PC-3 (cell line): ENCODE data around the gene PSORS1C2. TPM values are rescaled to one million over a fixed set of nuclear protein-coding genes. Genes with fewer than 3 reads are reported as not detected.

Experiments used
- ATAC-seq: fragments of 200-7000 bp; cut with Tn5 transposase; 2 replicates; pipeline ENCODE4 v1.9.1; 2020; ENCODE audit warnings: mild to moderate bottlenecking, moderate library complexity
- BruUV-seq: library from RNA; stranded (reverse); fragments of 400-500 nt; replicated peaks from 2 replicates; lab custom pipeline; 2021; lab: Mats Ljungman, UMichigan
- CTCF ChIA-PET: fragments of 300-600 bp; sonication (Branson Sonifier 250); formaldehyde crosslinking; loops from one replicate; lab custom pipeline; 2022; ENCODE audit warnings: antibody characterized with exemption; lab: Charles Lee
- POLR2A ChIA-PET: fragments of 300-600 bp; sonication (Branson Sonifier 250); formaldehyde crosslinking; loops from one replicate; lab custom pipeline; 2022; ENCODE audit warnings: antibody characterized with exemption; ENCODE audit not compliant: unreplicated experiment; lab: Charles Lee
- DNase-seq: peaks from one replicate; pipeline ENCODE4 v3.0.0-alpha.2; 2015
- H2AFZ ChIP-seq: fragments of 300-600 bp; sonication (generic); 2 replicates; pipeline ENCODE4 v1.6.0; 2016; ENCODE audit warnings: antibody characterized with exemption, low read length
- H3F3A ChIP-seq: fragments of 300-600 bp; sonication (generic); one replicate; pipeline ENCODE4 v1.6.0; 2017; ENCODE audit warnings: antibody characterized with exemption, low read length, control low read depth, mild to moderate bottlenecking; ENCODE audit not compliant: unreplicated experiment
- H3K27ac ChIP-seq: fragments of 300-600 bp; sonication (generic); 2 replicates; pipeline ENCODE4 v1.5.1; 2016; ENCODE audit warnings: mild to moderate bottlenecking, low read length
- H3K27me3 ChIP-seq: fragments of 300-600 bp; sonication (generic); 2 replicates; pipeline ENCODE4 v1.6.1; 2016; ENCODE audit warnings: low read length, mixed read lengths
- H3K36me3 ChIP-seq: fragments of 300-600 bp; sonication (generic); 2 replicates; pipeline ENCODE4 v1.6.1; 2016; ENCODE audit warnings: low read depth, mixed run types, low read length, mixed read lengths
- H3K4me1 ChIP-seq: fragments of 300-600 bp; sonication (generic); 2 replicates; pipeline ENCODE4 v1.5.1; 2016; ENCODE audit warnings: low read length; ENCODE audit not compliant: insufficient read depth
- H3K4me2 ChIP-seq: fragments of 300-600 bp; sonication (generic); 2 replicates; pipeline ENCODE4 v1.6.0; 2016; ENCODE audit warnings: low read length
- H3K4me3 ChIP-seq: fragments of 300-600 bp; sonication (generic); 2 replicates; pipeline ENCODE4 v1.5.1; 2016; ENCODE audit warnings: mild to moderate bottlenecking, low read length, mixed read lengths
- H3K79me2 ChIP-seq: fragments of 300-600 bp; sonication (generic); 2 replicates; pipeline ENCODE4 v1.6.1; 2017; ENCODE audit warnings: low read length, mixed read lengths
- H3K9ac ChIP-seq: fragments of 300-600 bp; sonication (generic); 2 replicates; pipeline ENCODE4 v1.6.0; 2016; ENCODE audit warnings: mild to moderate bottlenecking, low read length
- H3K9me2 ChIP-seq: fragments of 300-600 bp; sonication (generic); replicated peaks from 2 replicates; pipeline ENCODE4 v1.6.1; 2016; ENCODE audit warnings: mixed run types, low read length, mixed read lengths
- H3K9me3 ChIP-seq: fragments of 300-600 bp; sonication (generic); 2 replicates; pipeline ENCODE4 v1.6.1; 2016; ENCODE audit warnings: low read length, mixed read lengths
- H4K20me1 ChIP-seq: fragments of 300-600 bp; sonication (generic); 2 replicates; pipeline ENCODE4 v1.6.1; 2016; ENCODE audit warnings: low read length, mixed read lengths
- EZH2 ChIP-seq: fragments of 300-600 bp; sonication (generic); IDR thresholded peaks from one replicate; pipeline ENCODE4 v1.6.1; 2017; ENCODE audit warnings: antibody characterized with exemption, mild to moderate bottlenecking, low read length; ENCODE audit not compliant: unreplicated experiment
- EZH2phosphoT487 ChIP-seq: fragments of 300-600 bp; sonication (generic); IDR thresholded peaks from 2 replicates; pipeline ENCODE4 v1.6.1; 2018; ENCODE audit warnings: mild to moderate bottlenecking, antibody characterized with exemption, low read length, borderline replicate concordance
- intact Hi-C: fragments of 100-400 bp; cut with micrococcal nuclease; formaldehyde crosslinking; loops from 2 replicates; pipeline ENCODE4 v1.9.0; 2023
- total RNA-seq: library from RNA; depleted of rRNA; stranded (reverse); fragments of >200 nt; gene quantifications from 2 replicates; pipeline ENCODE4 v1.2.3, GENCODE V29; 2014
- TF ChIP-seq, protein P1 (sequence below): fragments of 300-600 bp; sonication (generic); conservative IDR thresholded peaks from 2 replicates; pipeline ENCODE4 v1.5.1; 2017; ENCODE audit warnings: antibody characterized with exemption, low read depth, mild to moderate bottlenecking, low read length

PSORS1C2 gene
- total RNA-seq, 1 experiment from 2014 or later: not detected

- Histone ChIP-seq H3F3A (no peaks in the 10 kb centered on the region), H3K36me3 (no peaks in the 10 kb centered on the region), H3K4me1 (peaks cover 11% of the 10 kb centered on the region; the same call in 1 of the 2 replicates), H3K4me2 (no peak overlapping the region), H4K20me1 (no peaks in the 10 kb centered on the region), H3K9ac (no peak overlapping the region), H3K27ac (no peak overlapping the region), H3K79me2 (no peaks in the 10 kb centered on the region), H3K27me3 (no peaks in the 10 kb centered on the region), H3K4me3 (no peak overlapping the region), H2AFZ (no peak overlapping the region), H3K9me2 (no peaks in the 10 kb centered on the region), H3K9me3 (no peaks in the 10 kb centered on the region)
- no TSS peak for BruUV-seq
- TF ChIP-seq EZH2 (no peak), EZH2phosphoT487 (no peak)
- TF ChIP-seq, protein P1, sequence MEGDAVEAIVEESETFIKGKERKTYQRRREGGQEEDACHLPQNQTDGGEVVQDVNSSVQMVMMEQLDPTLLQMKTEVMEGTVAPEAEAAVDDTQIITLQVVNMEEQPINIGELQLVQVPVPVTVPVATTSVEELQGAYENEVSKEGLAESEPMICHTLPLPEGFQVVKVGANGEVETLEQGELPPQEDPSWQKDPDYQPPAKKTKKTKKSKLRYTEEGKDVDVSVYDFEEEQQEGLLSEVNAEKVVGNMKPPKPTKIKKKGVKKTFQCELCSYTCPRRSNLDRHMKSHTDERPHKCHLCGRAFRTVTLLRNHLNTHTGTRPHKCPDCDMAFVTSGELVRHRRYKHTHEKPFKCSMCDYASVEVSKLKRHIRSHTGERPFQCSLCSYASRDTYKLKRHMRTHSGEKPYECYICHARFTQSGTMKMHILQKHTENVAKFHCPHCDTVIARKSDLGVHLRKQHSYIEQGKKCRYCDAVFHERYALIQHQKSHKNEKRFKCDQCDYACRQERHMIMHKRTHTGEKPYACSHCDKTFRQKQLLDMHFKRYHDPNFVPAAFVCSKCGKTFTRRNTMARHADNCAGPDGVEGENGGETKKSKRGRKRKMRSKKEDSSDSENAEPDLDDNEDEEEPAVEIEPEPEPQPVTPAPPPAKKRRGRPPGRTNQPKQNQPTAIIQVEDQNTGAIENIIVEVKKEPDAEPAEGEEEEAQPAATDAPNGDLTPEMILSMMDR: no peak
- ChIA-PET POLR2A (no interaction called here), CTCF (no interaction called here)
- DNase-seq (no peak), ATAC-seq (no peak)
- intact Hi-C loops: no loop called here
These were observed 6.1 kb downstream of the PSORS1C2 start for GRCh38 chr6:31132806-31133205.

DNA sequence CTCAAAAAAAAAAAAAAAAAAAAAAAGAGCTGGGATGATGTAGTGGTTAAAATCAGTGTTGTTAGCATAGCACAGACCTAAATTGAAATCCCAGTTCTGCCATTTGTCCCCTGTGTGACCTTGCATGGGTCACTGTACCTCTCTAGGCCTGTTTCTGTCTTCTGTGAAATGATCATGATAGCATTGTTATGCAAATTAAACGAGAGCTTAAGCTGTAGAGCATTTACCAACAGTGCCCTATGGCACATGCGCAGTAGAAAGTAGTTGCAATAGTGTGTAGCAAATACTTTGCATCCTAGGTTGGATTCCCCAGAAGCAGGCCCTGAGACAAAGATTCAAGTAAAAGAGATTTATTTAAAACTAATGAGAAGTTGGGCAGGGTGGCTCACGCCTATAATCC, 7.3 kb downstream of the PSORS1C2 start:
- H3K9ac ChIP-seq: no peak overlapping the region
- H3K27me3 ChIP-seq: no peaks in the 10 kb centered on the region
- H2AFZ ChIP-seq: no peak overlapping the region
- no peaks in the 10 kb centered on the region for H3F3A ChIP-seq
- H3K4me2 ChIP-seq: no peak overlapping the region
- no peaks in the 10 kb centered on the region for H3K79me2 ChIP-seq
- no peaks in the 10 kb centered on the region for H3K36me3 ChIP-seq
- CTCF ChIA-PET: no interaction called here
- BruUV-seq: no TSS peak
- no peak overlapping the region for H3K4me3 ChIP-seq
- POLR2A ChIA-PET: interaction anchor here (0.6 kb wide), 2 partner anchors 44 to 366 kb away, joined by 3 to 5 read pairs; partner anchors contain the start of gene MICB
- no peaks in the 10 kb centered on the region for H3K9me3 ChIP-seq
- intact Hi-C loops: no loop called here
- ATAC-seq (no peak), DNase-seq (no peak)
- H3K4me1 ChIP-seq: peaks cover 11% of the 10 kb centered on the region; the same call in 1 of the 2 replicates
- no peaks in the 10 kb centered on the region for H4K20me1 ChIP-seq
- H3K27ac ChIP-seq: no peak overlapping the region
- no peaks in the 10 kb centered on the region for H3K9me2 ChIP-seq
- TF ChIP-seq, protein P1: no peak
- TF ChIP-seq EZH2 (no peak), EZH2phosphoT487 (no peak)

GRCh38 chr6:31130751-31131150, 8.1 kb downstream of the PSORS1C2 start:
- Histone ChIP-seq H3K4me1 (peaks cover 18% of the 10 kb centered on the region), H3K79me2 (no peaks in the 10 kb centered on the region), H3K36me3 (no peaks in the 10 kb centered on the region), H3K4me3 (no peak overlapping the region), H3K27ac (no peak overlapping the region), H3K9ac (no peak overlapping the region), H3K9me2 (no peaks in the 10 kb centered on the region), H3K27me3 (no peaks in the 10 kb centered on the region), H4K20me1 (no peaks in the 10 kb centered on the region), H3K4me2 (no peak overlapping the region), H3F3A (no peaks in the 10 kb centered on the region), H3K9me3 (no peaks in the 10 kb centered on the region), H2AFZ (no peak overlapping the region)
- ChIA-PET POLR2A (no interaction called here), CTCF (interaction anchor here (1.0 kb wide), 1 partner anchor 62 kb away, joined by 8 read pairs; no protein-coding TSS in a partner anchor)
- intact Hi-C loops: no loop called here
- ATAC-seq (no peak), DNase-seq (no peak)
- BruUV-seq: no TSS peak
- TF ChIP-seq, protein P1: no peak
- TF ChIP-seq EZH2 (no peak), EZH2phosphoT487 (no peak)
